ENCODE results near the gene AMFR.

GRCh38 chr16:56312556-56312955, 112.8 kb downstream of the AMFR start:
- TF ChIP-seq TAF1 (IDR thresholded peaks at IDR 0.05; ENCODE audit: borderline replicate concordance, insufficient read depth, low read length): no peak
- no peak for TF ChIP-seq POLR2AphosphoS5 (IDR thresholded peaks at IDR 0.05; ENCODE audit: low read depth, low read length)
- no peak for TF ChIP-seq SIN3A (IDR thresholded peaks at IDR 0.05; ENCODE audit: borderline replicate concordance, insufficient read depth, low read length)
- no peak for TF ChIP-seq REST (IDR thresholded peaks at IDR 0.05; ENCODE audit: insufficient read depth in 1 of 2, low read depth in 2 of 2, low read length in 2 of 2)
- TF ChIP-seq FOXP2 (optimal IDR thresholded peaks at IDR 0.05; ENCODE audit: borderline replicate concordance, extremely low read depth, extremely low read length, insufficient read depth): no peak
